ENCODE results near the gene USH1C. TPM values are rescaled to one million over a fixed set of nuclear protein-coding genes. Genes with fewer than 3 reads are reported as not detected.

USH1C gene
- polyA plus RNA-seq, 3 donors: not detected

- no peak overlapping the region for H3K27ac Mint-ChIP-seq
- Histone ChIP-seq H3K9ac (ENCODE audit: insufficient read depth, low read length, poor library complexity, severe bottlenecking) (no peak overlapping the region), H3K36me3 (replicated peaks in 1 of 2; ENCODE audit: control insufficient read depth in 1 of 2, insufficient read depth in 2 of 2, low read length in 2 of 2) (no peaks in the 10 kb centered on the region), H3K27ac (ENCODE audit: low read depth in 1 of 2, low read length in 2 of 2) (no peak overlapping the region), H3K79me2 (ENCODE audit: insufficient read depth, low read length) (no peaks in the 10 kb centered on the region), H4K20me1 (ENCODE audit: insufficient read depth, low read length) (no peaks in the 10 kb centered on the region), H3K4me2 (replicated peaks; ENCODE audit: extremely low read depth, low read length, poor library complexity, severe bottlenecking) (no peak overlapping the region), H2AFZ (ENCODE audit: insufficient read depth, low read depth, low read length, poor library complexity, severe bottlenecking) (no peak overlapping the region), H3K9me3 (replicated peaks in 1 of 2; ENCODE audit: control insufficient read depth in 1 of 2, insufficient read depth in 1 of 2, low read length in 2 of 2) (no peaks in the 10 kb centered on the region), H3K4me3 (replicated peaks in 1 of 3; ENCODE audit: low read depth in 2 of 3, low read length in 3 of 3) (no peak overlapping the region), H3K27me3 (ENCODE audit: control insufficient read depth in 2 of 2, insufficient read depth in 2 of 2, low read length in 2 of 2) (no peaks in the 10 kb centered on the region), H3K4me1 (ENCODE audit: control insufficient read depth in 1 of 2, insufficient read depth in 2 of 2, low read length in 2 of 2) (no peaks in the 10 kb centered on the region)
- 89% methylated on average over 9 of the region's 12 CpGs for WGBS (ENCODE audit: insufficient coverage)
- H3K9me3 Mint-ChIP-seq: no peaks in the 10 kb centered on the region
- no peak for DNase-seq
- no peaks in the 10 kb centered on the region for H3K4me1 Mint-ChIP-seq
- no peaks in the 10 kb centered on the region for H3K36me3 Mint-ChIP-seq
- no peak overlapping the region for H3K4me3 Mint-ChIP-seq
- intact Hi-C loops (cut with micrococcal nuclease): loop anchor here in 1 of 2 donors (10.0 kb wide), 1 partner anchor 1214 kb away; no protein-coding TSS in a partner anchor
- no peak for TF ChIP-seq CTCF (IDR thresholded peaks at IDR 0.05)
- peaks cover 3 to 16% (median 10%) of the 10 kb centered on the region in 3 donors for H3K27me3 Mint-ChIP-seq (ENCODE audit: low read depth in 3 of 3)
These were observed 16.3 kb upstream of the USH1C start for GRCh38 chr11:17560281-17561110.

DNA sequence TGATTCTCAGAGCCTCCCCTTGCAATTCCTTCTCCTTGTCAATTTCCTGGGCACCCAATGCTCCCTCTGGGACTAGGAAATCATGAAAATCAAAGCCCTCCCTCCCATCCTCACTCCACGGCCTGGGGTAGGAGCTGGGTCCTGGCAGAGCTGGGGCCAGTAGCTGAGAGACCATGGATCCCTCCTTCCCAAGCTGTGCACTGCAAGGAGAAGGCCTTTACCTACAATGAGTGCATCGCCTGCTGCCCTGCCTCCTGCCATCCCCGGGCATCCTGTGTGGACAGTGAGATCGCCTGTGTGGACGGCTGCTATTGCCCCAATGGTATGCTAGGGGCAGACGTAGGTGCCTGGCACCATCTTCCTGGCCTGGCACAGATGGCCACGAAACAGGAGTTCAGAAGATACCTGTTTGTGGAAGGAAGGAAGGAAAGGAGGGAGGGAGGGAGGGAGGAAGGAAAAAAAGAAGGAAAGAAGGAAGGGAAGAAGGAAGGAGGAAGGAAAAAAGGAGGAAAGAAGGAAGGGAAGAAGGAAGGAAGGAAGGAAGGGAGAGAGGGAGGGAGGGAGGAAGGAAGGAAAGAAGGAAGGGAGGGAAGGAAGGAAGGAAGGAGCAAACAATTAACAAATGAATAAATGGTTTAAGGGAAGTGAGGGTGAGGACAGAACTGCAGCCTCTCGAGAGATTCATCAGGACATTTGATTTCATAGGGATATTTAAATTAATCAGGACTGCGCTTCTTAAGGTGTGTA is 15.3 kb upstream of the USH1C start:
- Histone ChIP-seq H3K4me3 (replicated peaks in 1 of 3; ENCODE audit: low read depth in 2 of 3, low read length in 3 of 3) (no peak overlapping the region), H3K36me3 (replicated peaks in 1 of 2; ENCODE audit: control insufficient read depth in 1 of 2, insufficient read depth in 2 of 2, low read length in 2 of 2) (no peaks in the 10 kb centered on the region), H3K9ac (ENCODE audit: insufficient read depth, low read length, poor library complexity, severe bottlenecking) (no peak overlapping the region), H3K27ac (ENCODE audit: low read depth in 1 of 2, low read length in 2 of 2) (no peak overlapping the region), H3K4me1 (ENCODE audit: control insufficient read depth in 1 of 2, insufficient read depth in 2 of 2, low read length in 2 of 2) (no peaks in the 10 kb centered on the region), H3K4me2 (replicated peaks; ENCODE audit: extremely low read depth, low read length, poor library complexity, severe bottlenecking) (no peak overlapping the region), H2AFZ (ENCODE audit: insufficient read depth, low read depth, low read length, poor library complexity, severe bottlenecking) (no peak overlapping the region), H3K27me3 (ENCODE audit: control insufficient read depth in 2 of 2, insufficient read depth in 2 of 2, low read length in 2 of 2) (no peaks in the 10 kb centered on the region), H4K20me1 (ENCODE audit: insufficient read depth, low read length) (no peaks in the 10 kb centered on the region), H3K9me3 (replicated peaks in 1 of 2; ENCODE audit: control insufficient read depth in 1 of 2, insufficient read depth in 1 of 2, low read length in 2 of 2) (no peaks in the 10 kb centered on the region), H3K79me2 (ENCODE audit: insufficient read depth, low read length) (no peaks in the 10 kb centered on the region)
- WGBS (ENCODE audit: insufficient coverage): 98% methylated on average over 7 of the region's 9 CpGs
- TF ChIP-seq CTCF (IDR thresholded peaks at IDR 0.05): no peak
- no peak overlapping the region for H3K27ac Mint-ChIP-seq
- no peak overlapping the region for H3K4me3 Mint-ChIP-seq
- H3K4me1 Mint-ChIP-seq: no peaks in the 10 kb centered on the region
- no peak for DNase-seq
- no peaks in the 10 kb centered on the region for H3K9me3 Mint-ChIP-seq
- intact Hi-C loops (cut with micrococcal nuclease): loop anchor here in 1 of 2 donors (10.0 kb wide), 1 partner anchor 1215 kb away; no protein-coding TSS in a partner anchor
- peaks cover 8 to 19% (median 10%) of the 10 kb centered on the region in 3 donors for H3K27me3 Mint-ChIP-seq (ENCODE audit: low read depth in 3 of 3)
- H3K36me3 Mint-ChIP-seq: no peaks in the 10 kb centered on the region

Measured in CD14-positive monocyte (primary cell).